GM18951 (cell line): ENCODE measurements around the gene AR.

ENCODE experiments used
- POLR2A ChIP-seq: IDR thresholded peaks from 4 replicates; pipeline ENCODE4 v1.6.1; 2011; ENCODE audit warnings: mild to moderate bottlenecking; ENCODE audit not compliant: insufficient read length, insufficient read depth; ENCODE audit errors: extremely low read depth
- in situ Hi-C: fragments of 300-500 bp; cut with MboI; formaldehyde crosslinking; loops from one replicate; pipeline ENCODE4 v1.12.0; 2022; ENCODE audit warnings: low sequenced_read_pairs, mixed read lengths, inconsistent platforms; ENCODE audit not compliant: unreplicated experiment

AR gene

GRCh38 chrX:67545893-67546495, 2.2 kb downstream of the AR start:
- TF ChIP-seq POLR2A, result no peak
- in situ Hi-C loops, result no loop called here

- no peak for TF ChIP-seq POLR2A
- in situ Hi-C loops, result no loop called here
These were observed 2.9 kb downstream of the AR start for GRCh38 chrX:67546496-67547423.

- TF ChIP-seq POLR2A, result no peak
- in situ Hi-C loops, result no loop called here
These were observed 11.9 kb downstream of the AR start for GRCh38 chrX:67555578-67556203.

GRCh38 chrX:67558267-67558666, 14.4 kb downstream of the AR start:
- TF ChIP-seq POLR2A, result no peak
- in situ Hi-C loops, result no loop called here

GRCh38 chrX:67563469-67564448, 19.9 kb downstream of the AR start:
- no peak for TF ChIP-seq POLR2A
- in situ Hi-C loops, result no loop called here

DNA sequence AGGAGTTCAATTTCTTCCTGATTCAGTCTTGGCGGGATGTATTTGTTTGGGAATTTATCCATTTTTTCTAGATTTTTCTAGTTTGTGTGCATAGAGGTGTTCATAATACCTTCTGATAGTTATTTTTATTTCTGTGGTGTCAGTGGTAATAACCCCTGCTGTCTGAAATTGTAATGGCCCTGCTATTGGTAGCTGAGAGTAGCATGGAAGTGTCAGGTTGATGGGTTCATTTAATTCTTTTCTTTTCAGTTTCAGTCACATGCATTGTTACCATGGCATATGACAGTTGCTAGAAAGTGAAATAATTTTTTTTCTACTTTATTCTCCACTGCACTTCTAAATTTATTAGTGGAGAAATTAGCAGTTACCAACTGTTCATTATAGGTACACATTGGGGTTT, 20.7 kb downstream of the AR start:
- TF ChIP-seq POLR2A, result no peak
- in situ Hi-C loops, result no loop called here

DNA sequence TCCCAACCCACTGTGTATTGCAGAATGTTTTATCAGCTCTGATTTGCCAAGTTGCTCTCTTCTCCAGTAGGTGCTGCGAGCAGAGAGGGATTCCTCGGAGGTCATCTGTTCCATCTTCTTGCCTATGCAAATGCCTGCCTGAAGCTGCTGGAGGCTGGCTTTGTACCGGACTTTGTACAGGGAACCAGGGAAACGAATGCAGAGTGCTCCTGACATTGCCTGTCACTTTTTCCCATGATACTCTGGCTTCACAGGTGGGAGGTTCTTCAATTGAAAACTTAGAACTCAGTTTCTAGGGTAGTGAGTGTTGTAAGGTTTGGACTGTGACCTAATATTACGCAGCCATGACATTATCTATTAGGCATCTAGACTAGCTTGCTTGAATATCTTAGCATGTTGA, 24.9 kb downstream of the AR start:
- in situ Hi-C loops, result no loop called here
- TF ChIP-seq POLR2A, result no peak

DNA sequence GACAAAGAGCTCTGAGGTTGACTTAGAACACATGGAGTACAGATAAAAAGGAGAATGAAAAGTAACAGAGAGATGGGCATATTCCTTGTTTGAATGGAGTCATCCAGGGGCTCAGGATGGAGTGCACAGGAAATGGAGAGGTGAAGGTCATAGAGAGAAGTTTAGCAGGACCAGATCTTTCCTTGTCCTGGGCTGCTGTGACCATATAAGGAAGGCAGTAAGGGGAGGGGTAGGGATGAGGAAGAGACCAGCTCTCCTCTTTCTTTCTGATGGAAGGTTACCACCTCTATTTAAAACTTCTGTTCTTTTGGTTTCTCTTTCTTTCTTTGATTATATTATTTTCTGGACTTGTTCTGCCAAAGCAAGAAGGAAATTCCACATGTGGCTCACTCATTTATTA, 27.0 kb downstream of the AR start:
- TF ChIP-seq POLR2A, result no peak
- in situ Hi-C loops, result no loop called here

DNA sequence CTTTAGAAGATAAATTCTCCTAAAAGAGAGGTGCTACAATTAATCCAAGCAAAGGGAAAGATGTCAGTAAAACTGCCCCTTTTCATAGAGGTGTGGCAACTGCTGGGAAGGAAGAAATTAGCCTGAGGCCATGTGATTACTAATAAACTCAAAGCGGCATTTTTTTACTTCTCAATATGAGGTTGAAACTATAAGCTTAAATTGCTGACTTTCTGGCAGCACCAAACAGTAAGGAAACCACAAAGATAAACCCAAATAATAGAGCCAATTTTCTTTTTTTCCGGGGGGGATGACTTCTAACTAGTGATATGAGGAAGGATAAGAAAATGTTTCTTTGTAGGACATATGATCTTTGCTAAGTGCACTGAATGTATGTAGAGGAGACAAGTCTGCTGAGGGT, 30.9 kb downstream of the AR start:
- in situ Hi-C loops, result no loop called here
- TF ChIP-seq POLR2A, result no peak

DNA sequence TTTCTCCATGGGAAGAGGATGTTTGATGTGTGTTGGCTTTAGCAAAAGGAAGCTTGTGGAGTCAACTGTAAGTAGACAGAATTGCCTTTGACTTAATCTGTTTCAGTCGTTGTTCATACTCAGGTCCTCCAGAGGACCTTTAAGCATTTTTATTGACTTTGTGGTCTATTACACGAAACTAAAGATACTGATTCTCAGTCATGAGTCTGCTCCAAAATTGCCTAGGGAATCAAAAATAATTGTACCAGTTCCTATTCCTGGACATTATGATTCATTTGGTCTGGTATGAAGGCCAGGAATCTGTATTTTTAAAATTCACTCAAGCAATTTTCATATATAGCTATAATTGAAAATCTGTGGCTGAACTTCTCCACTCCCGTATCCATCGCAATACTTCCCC, 38.6 kb downstream of the AR start:
- TF ChIP-seq POLR2A, result no peak
- in situ Hi-C loops, result no loop called here

DNA sequence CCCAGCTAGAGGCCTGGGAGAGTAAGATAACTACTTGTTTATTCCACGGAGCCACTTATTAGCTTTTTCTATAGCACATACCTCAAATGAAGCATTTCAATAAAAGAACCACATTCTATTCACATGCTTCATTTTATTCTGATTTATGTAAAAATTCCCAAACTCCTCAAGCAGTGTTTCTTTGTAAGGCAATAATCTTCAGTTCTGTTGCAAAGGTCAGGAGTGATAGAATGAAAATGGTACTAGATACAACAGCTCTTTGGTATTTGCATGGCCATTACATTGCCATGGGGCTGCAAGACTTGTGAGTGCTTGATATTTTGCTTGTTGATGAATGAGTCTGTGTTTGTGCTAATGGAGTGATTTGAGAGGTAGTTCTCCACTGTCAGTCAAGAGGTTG, 39.4 kb downstream of the AR start:
- in situ Hi-C loops, result no loop called here
- no peak for TF ChIP-seq POLR2A

GRCh38 chrX:67585401-67585800, 41.6 kb downstream of the AR start:
- in situ Hi-C loops, result no loop called here
- no peak for TF ChIP-seq POLR2A

- no peak for TF ChIP-seq POLR2A
These were observed 44.3 kb downstream of the AR start for GRCh38 chrX:67587946-67588624.

More at GRCh38 chrX:67587946-67588624, 44.3 kb downstream of the AR start:
- in situ Hi-C loops, result no loop called here
